HuH-7.5 (cell line): ENCODE measurements around the gene C6orf52.
"Not testable (repeated sequence)": the region's sequence is repeated elsewhere in the genome, so short reads cannot be mapped to it uniquely, and the experiment has no call there.

Experiments used
- DNase-seq: peaks from one replicate; pipeline ENCODE4 v3.0.0; 2011; ENCODE audit warnings: low spot score

Gene C6orf52

DNA sequence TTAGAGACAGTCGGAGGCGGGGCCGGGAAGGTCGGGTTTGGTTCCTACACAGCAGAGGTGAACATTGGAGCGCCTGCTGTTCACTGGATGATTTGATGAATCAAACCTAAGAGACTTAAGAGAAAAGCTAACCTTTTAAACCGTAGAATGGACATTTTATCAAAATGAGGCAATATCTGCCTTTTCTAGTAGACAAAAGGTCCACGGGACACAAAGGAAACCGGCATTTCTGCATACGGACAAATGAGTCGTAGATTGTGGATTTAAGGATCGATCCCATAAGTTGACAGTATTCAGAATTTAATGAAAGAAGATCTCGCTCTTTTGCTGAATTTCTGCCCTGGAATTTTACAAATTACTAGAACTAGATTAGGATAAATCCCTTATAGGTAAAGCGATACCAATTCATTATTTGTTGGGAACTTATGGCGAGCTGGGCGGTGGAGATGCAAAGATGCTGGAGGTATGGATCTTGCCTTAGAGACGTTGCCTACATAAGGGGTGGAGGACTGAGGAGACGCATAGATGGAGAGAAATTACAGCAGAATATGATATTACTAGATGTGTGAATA, 756 bp upstream of the C6orf52 start:
- no peak for DNase-seq

- DNase-seq = no peak
Observed at GRCh38 chr6:10692965-10693538, 1.4 kb downstream of the C6orf52 start.

DNA sequence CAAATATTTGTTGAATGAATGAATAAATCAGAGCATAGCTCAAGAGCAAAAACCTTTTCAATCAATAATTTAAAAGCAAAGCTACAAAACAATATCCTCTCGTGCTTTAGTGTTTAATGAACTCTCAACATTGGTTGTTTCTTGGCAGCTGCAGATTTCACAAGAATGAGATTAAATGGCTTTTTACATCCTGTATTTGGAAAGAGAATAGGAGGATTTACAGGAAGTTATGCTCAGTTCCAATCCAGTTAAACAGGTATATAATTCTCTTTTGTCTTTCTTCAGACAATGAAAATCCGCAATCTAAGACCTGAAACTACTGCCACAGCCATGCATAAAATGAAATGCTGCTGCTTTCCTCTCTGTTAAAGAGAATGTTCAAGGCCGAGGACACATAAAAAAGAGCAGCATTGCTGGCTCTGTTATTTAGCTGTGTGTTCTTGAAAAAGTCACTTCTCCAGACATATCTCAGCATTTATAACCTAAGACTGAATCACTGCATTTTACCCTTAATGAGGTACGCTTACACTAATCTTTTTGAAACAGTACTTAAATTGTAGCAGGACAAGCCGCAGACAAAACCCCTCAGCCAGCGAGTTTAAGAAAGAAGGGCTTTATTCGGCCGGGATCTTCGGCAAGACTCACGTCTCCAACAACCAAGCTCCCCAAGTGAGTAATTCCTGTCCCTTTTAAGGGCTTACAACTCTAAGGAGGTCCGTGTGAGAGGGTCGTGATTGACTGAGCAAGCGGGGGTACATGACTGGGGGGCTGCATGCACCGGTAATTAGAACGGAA, 3.6 kb downstream of the C6orf52 start:
- no peak for DNase-seq

GRCh38 chr6:10687582-10687981, 6.8 kb downstream of the C6orf52 start:
- DNase-seq = no peak

GRCh38 chr6:10686901-10687300, 7.5 kb downstream of the C6orf52 start:
- no peak for DNase-seq

DNA sequence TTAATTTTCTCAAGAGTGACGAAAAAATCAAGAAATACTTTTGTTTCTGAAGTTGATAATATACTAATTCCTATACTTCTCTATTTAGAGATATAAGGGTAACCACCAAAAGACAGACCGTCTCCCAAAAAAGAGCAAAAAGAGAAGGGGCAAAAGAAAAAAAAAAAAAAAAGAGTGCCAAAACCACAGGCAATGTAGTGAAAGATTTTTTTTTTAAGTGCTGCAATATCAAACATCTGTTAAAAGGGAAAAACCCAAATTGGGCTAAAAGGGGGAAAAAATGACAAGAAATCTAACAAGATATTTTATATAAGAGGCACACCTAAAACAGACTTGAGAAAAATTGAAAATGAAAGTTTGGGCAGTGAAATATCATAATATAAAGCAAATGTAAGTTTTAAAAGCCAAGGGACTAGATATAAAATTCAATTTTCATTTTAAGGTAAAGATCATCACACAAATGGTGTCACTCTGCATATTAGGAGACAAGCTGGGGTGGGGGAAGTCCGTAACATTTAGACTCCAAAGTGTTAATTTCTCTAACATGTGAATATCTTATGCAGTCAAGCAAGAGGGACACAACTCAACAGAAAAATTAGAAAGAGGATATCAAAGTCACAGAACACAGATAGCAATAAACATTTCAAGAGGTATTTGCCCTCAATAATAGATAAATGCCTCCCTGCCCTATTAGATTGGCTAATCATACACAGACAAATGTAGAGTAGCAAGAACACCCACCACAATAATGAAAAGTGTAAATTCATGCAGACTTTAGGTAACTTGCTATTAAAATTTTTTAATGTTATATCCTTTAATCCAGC, 9.1 kb downstream of the C6orf52 start:
- no peak for DNase-seq

- no peak for DNase-seq
Observed at GRCh38 chr6:10684618-10685017, 9.8 kb downstream of the C6orf52 start.

GRCh38 chr6:10682355-10682988, 11.9 kb downstream of the C6orf52 start:
- DNase-seq = no peak

- no peak for DNase-seq
Observed at GRCh38 chr6:10681795-10682194, 12.6 kb downstream of the C6orf52 start.

GRCh38 chr6:10678456-10678855, 16.0 kb downstream of the C6orf52 start:
- DNase-seq = no peak

GRCh38 chr6:10676403-10676802, 18.0 kb downstream of the C6orf52 start:
- no peak for DNase-seq

DNA sequence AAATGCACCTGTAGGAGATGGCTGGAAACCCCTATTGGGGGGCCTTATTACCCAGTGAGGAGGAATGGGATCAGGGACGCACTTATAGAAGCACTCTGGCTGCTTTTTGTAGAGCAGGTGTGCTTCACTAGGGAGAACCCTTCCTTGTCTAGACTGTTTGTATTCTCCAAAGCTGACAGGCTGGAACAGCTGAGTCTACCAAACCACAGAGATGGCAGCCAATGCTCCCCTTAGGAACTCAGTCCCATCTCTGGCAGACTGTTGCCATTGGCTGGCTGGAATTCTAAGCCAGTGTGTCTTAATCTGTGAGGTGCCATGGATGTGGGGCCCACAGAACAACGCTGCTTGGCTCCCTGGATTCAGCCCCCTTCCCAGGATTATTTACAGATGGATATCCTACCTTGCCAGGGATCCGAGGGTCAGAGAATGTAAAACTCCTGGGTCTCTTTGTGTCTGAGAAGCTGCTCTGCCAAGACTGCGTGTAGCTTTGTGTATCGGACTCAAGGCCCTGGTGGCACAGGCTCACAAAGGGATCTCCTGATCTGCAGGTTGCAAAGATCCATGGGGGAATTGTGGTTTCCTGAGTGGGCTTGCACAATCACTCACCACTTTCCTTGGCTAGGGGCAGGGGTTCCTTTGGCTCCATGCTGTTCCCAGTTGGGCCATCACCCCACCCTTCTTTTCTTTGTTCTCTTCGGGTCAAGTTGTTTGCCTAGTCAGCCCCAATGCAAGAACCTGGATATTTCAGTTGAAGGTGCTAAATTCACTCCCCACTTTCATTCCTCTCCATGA, 26.1 kb downstream of the C6orf52 start:
- no peak for DNase-seq

GRCh38 chr6:10665595-10665994, 28.8 kb downstream of the C6orf52 start:
- DNase-seq = not testable (repeated sequence)

DNA sequence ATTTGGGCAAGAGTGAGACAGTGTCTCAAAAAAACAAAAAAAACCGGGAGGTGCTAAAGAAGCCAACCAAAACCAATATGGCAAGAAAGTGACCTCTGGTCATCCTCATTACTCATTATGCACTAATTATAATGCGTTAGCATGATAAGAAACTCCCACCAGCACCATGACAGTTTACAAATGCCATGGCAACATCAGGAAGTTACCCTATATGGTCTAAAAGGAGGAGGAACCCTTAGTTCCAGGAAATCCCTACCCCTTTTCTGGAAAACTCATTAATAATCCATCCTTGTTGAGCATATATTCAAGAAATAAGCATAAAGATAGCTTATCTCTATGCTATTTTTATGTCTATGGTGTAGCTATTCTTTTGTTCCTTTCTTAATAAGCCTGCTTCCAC, 31.7 kb downstream of the C6orf52 start:
- DNase-seq = no peak

GRCh38 chr6:10662207-10662606, 32.2 kb downstream of the C6orf52 start:
- no peak for DNase-seq

GRCh38 chr6:10660431-10661191, 33.8 kb downstream of the C6orf52 start:
- DNase-seq = not testable (repeated sequence)

GRCh38 chr6:10659699-10660348, 34.6 kb downstream of the C6orf52 start:
- DNase-seq = no peak

- DNase-seq = no peak
Observed at GRCh38 chr6:10658910-10659698, 35.3 kb downstream of the C6orf52 start.

- DNase-seq = no peak
Observed at GRCh38 chr6:10655508-10656055, 38.8 kb downstream of the C6orf52 start.
